ENCODE results near the gene STK25.

DNA sequence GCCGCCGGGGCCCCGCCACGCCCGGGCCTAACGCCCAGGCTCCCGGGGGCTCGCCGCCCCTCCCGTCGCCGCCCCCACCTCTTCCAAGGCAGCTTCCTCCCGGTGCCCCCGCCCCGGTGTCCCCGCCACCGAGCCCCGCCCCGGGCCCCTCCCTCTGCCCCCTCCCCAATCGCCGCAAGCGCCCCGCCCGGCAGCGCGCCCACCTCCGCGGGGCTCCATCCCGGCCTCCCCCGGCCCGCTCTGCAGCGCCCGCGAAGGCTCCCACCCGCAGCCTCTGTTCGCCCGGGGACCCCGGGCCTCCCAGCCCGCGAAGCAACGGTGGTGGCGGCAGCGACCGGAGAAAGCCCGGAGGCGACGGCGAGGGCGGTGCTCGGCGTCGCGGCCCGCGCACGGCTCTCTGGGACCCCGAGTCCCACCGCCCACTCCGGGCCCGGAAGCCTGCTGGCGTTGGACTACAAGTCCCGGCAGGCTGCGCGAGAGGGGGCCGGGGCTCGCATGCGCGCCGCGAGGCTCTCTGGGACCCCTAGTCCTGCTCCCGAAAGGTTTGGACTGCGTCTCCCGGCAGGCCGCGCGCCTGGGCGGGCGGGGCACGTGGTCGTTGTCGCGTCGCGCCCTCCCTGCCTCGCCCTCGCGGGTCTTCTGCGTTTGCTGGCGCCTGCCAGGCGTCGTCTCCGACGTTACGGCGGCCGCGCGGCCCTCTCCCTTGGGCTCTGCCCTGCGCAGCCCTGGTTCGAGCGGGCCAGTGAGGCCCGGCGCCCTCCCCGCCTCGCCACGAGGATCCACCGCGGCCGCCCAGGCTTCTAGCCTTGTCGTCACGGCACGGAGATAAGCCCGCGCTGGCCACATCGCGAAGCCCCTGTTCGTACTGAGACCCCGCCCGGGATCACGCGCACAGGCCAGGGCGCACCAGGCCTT lies at the start of gene STK25:
- TF ChIP-seq, protein P1, sequence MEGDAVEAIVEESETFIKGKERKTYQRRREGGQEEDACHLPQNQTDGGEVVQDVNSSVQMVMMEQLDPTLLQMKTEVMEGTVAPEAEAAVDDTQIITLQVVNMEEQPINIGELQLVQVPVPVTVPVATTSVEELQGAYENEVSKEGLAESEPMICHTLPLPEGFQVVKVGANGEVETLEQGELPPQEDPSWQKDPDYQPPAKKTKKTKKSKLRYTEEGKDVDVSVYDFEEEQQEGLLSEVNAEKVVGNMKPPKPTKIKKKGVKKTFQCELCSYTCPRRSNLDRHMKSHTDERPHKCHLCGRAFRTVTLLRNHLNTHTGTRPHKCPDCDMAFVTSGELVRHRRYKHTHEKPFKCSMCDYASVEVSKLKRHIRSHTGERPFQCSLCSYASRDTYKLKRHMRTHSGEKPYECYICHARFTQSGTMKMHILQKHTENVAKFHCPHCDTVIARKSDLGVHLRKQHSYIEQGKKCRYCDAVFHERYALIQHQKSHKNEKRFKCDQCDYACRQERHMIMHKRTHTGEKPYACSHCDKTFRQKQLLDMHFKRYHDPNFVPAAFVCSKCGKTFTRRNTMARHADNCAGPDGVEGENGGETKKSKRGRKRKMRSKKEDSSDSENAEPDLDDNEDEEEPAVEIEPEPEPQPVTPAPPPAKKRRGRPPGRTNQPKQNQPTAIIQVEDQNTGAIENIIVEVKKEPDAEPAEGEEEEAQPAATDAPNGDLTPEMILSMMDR (IDR thresholded peaks at IDR 0.05; ENCODE audit: poor library complexity, severe bottlenecking) = peak; percentile 13
- TF ChIP-seq EZH2 (IDR thresholded peaks at IDR 0.05; ENCODE audit: borderline replicate concordance, insufficient read depth, low read length, poor library complexity, severe bottlenecking) = no peak
- TF ChIP-seq EP300 (conservative IDR thresholded peaks at IDR 0.05; ENCODE audit: poor library complexity, severe bottlenecking) = no peak
- no peak for TF ChIP-seq RAD21 (conservative IDR thresholded peaks at IDR 0.05)
- peak; percentile 36 for TF ChIP-seq SMC3 (conservative IDR thresholded peaks at IDR 0.05; ENCODE audit: poor library complexity)
- peak; percentile 36 for TF ChIP-seq TAF1 (IDR thresholded peaks at IDR 0.05; ENCODE audit: low read depth)
